H9 (cell line): Measurements from ENCODE around the gene STK26. TPM values are rescaled to one million over a fixed set of nuclear protein-coding genes. Genes with fewer than 3 reads are reported as not detected.

Source experiments
- DNase-seq: peaks from one replicate; pipeline ENCODE4 v3.0.0-alpha.2; 2017
- H2AFZ ChIP-seq: one replicate; pipeline ENCODE4 v1.6.1; 2013; ENCODE audit warnings: mild to moderate bottlenecking, low read length, control low read depth, moderate library complexity
- H2AK5ac ChIP-seq: 2 replicates; pipeline ENCODE4 v1.6.1; 2013; ENCODE audit warnings: low read length, control low read depth, mixed read lengths; ENCODE audit not compliant: insufficient read length
- H2BK120ac ChIP-seq: one replicate; pipeline ENCODE4 v1.6.1; 2013; ENCODE audit warnings: low read depth, mild to moderate bottlenecking, low read length, control low read depth, inconsistent platforms; ENCODE audit not compliant: poor library complexity, severe bottlenecking
- H2BK12ac ChIP-seq: 2 replicates; pipeline ENCODE4 v1.6.1; 2013; ENCODE audit warnings: low read length, control low read depth, mixed read lengths, low read depth; ENCODE audit not compliant: insufficient read length
- H2BK15ac ChIP-seq: 2 replicates; pipeline ENCODE4 v1.6.1; 2013; ENCODE audit warnings: low read depth, low read length, control low read depth
- H2BK20ac ChIP-seq: one replicate; pipeline ENCODE4 v1.6.1; 2013; ENCODE audit warnings: low read depth, mild to moderate bottlenecking, low read length, control low read depth, inconsistent platforms; ENCODE audit not compliant: poor library complexity, severe bottlenecking
- H2BK5ac ChIP-seq: 2 replicates; pipeline ENCODE4 v1.6.1; 2013; ENCODE audit warnings: low read length, control low read depth, mixed read lengths; ENCODE audit not compliant: insufficient read length
- H3K14ac ChIP-seq: 2 replicates; pipeline ENCODE4 v1.6.1; 2013; ENCODE audit warnings: low read length, control low read depth; ENCODE audit not compliant: insufficient read depth
- H3K18ac ChIP-seq: 2 replicates; pipeline ENCODE4 v1.6.1; 2013; ENCODE audit warnings: low read depth, mild to moderate bottlenecking, mixed read lengths, low read length, control low read depth; ENCODE audit not compliant: insufficient read length
- H3K23ac ChIP-seq: 2 replicates; pipeline ENCODE4 v1.6.1; 2013; ENCODE audit warnings: low read length, control low read depth, mixed read lengths, low read depth; ENCODE audit not compliant: insufficient read length
- H3K23me2 ChIP-seq: 2 replicates; pipeline ENCODE4 v1.6.1; 2013; ENCODE audit warnings: low read depth, mild to moderate bottlenecking, mixed read lengths, low read length, control low read depth; ENCODE audit not compliant: insufficient read length, poor library complexity, severe bottlenecking
- H3K27ac ChIP-seq: 2 replicates; pipeline ENCODE4 v1.5.1; 2013; ENCODE audit warnings: low read length, control low read depth, mixed read lengths, low read depth; ENCODE audit not compliant: insufficient read length
- H3K27me3 ChIP-seq: 2 replicates; pipeline ENCODE4 v1.6.1; 2013; ENCODE audit warnings: low read length, control low read depth, inconsistent platforms; ENCODE audit not compliant: insufficient read depth
- H3K4ac ChIP-seq: 2 replicates; pipeline ENCODE4 v1.6.1; 2013; ENCODE audit warnings: low read depth, mild to moderate bottlenecking, control low read depth, inconsistent platforms, low read length, moderate library complexity
- H3K4me1 ChIP-seq: 2 replicates; pipeline ENCODE4 v1.6.1; 2013; ENCODE audit warnings: low read length, control low read depth, inconsistent platforms; ENCODE audit not compliant: insufficient read depth
- H3K4me2 ChIP-seq: 2 replicates; pipeline ENCODE4 v1.6.1; 2013; ENCODE audit warnings: low read length, control low read depth, mixed read lengths; ENCODE audit not compliant: insufficient read length, insufficient read depth
- H3K56ac ChIP-seq: 2 replicates; pipeline ENCODE4 v1.6.1; 2013; ENCODE audit warnings: low read depth, mild to moderate bottlenecking, mixed read lengths, low read length, control low read depth; ENCODE audit not compliant: insufficient read length
- H3K79me1 ChIP-seq: 2 replicates; pipeline ENCODE4 v1.6.1; 2013; ENCODE audit warnings: low read depth, mild to moderate bottlenecking, moderate library complexity, low read length, control low read depth, inconsistent platforms; ENCODE audit not compliant: insufficient read depth, poor library complexity, severe bottlenecking
- H3K79me2 ChIP-seq: 2 replicates; pipeline ENCODE4 v1.6.1; 2013; ENCODE audit warnings: low read length, control low read depth, inconsistent platforms; ENCODE audit not compliant: insufficient read depth
- H3K9ac ChIP-seq: 2 replicates; pipeline ENCODE4 v1.6.1; 2013; ENCODE audit warnings: low read length, control low read depth, mixed read lengths; ENCODE audit not compliant: insufficient read length; ENCODE audit errors: extremely low read depth
- H3K9me3 ChIP-seq: one replicate; pipeline ENCODE4 v1.6.1; 2013; ENCODE audit warnings: low read depth, low read length, inconsistent platforms; ENCODE audit not compliant: control insufficient read depth
- H3T11ph ChIP-seq: one replicate; pipeline ENCODE4 v1.6.1; 2013; ENCODE audit warnings: mild to moderate bottlenecking, low read length, control low read depth, inconsistent platforms
- H4K20me1 ChIP-seq: one replicate; pipeline ENCODE4 v1.6.1; 2013; ENCODE audit not compliant: control insufficient read depth, insufficient read length, insufficient read depth
- H4K5ac ChIP-seq: 2 replicates; pipeline ENCODE4 v1.6.1; 2013; ENCODE audit warnings: low read depth, mild to moderate bottlenecking, mixed read lengths, low read length, control low read depth; ENCODE audit not compliant: insufficient read length
- H4K8ac ChIP-seq: replicated peaks from 2 replicates; pipeline ENCODE4 v1.6.1; 2013; ENCODE audit warnings: low read length, control low read depth, mixed read lengths, low read depth; ENCODE audit not compliant: insufficient read length
- H4K91ac ChIP-seq: 2 replicates; pipeline ENCODE4 v1.6.1; 2013; ENCODE audit warnings: low read depth, mild to moderate bottlenecking, moderate library complexity, mixed read lengths, low read length, control low read depth; ENCODE audit not compliant: insufficient read length
- H3K27ac Mint-ChIP-seq, 3 experiments: 2 replicates in 2 of 3; 3 replicates in 1 of 3; pipeline ENCODE4 v1.8.0; 2020 to 2021; ENCODE audit warnings: mixed read lengths in 3 of 3, mild to moderate bottlenecking in 1 of 3, moderate library complexity in 1 of 3
- H3K27me3 Mint-ChIP-seq: 2 replicates; pipeline ENCODE4 v1.8.0; 2021; ENCODE audit warnings: low read depth, mild to moderate bottlenecking, moderate library complexity, mixed read lengths
- H3K36me3 Mint-ChIP-seq, 3 experiments: 2 replicates in 2 of 3; 3 replicates in 1 of 3; pipeline ENCODE4 v1.8.0; 2020 to 2021; ENCODE audit warnings: low read depth in 3 of 3, mixed read lengths in 3 of 3; ENCODE audit not compliant: insufficient read depth in 1 of 3
- H3K4me1 Mint-ChIP-seq, 2 experiments: 2 replicates each; pipeline ENCODE4 v1.8.0; 2020; ENCODE audit warnings: mixed read lengths in 2 of 2
- H3K4me3 Mint-ChIP-seq, 2 experiments: 2 replicates in 1 of 2; 3 replicates in 1 of 2; pipeline ENCODE4 v1.8.0; 2020 to 2021; ENCODE audit warnings: mild to moderate bottlenecking in 2 of 2, mixed read lengths in 2 of 2, moderate library complexity in 1 of 2
- H3K9me3 Mint-ChIP-seq, 2 experiments: 2 replicates in 1 of 2; 3 replicates in 1 of 2; pipeline ENCODE4 v1.8.0; 2020; ENCODE audit warnings: mild to moderate bottlenecking in 2 of 2, mixed read lengths in 2 of 2, moderate library complexity in 1 of 2
- CTCF ChIP-seq: fragments of 200-600 bp; sonication (generic); conservative IDR thresholded peaks from 3 replicates; pipeline ENCODE4 v1.8.0; 2021; ENCODE audit warnings: antibody characterized with exemption, mild to moderate bottlenecking
- WGBS: extraction: QIAGEN DNeasy Blood & Tissue Kit; methylation state at CpG from one replicate; pipeline ENCODE4 v1.1.7; 2013; ENCODE audit warnings: missing lambda C conversion rate, low lambda C conversion rate, mixed read lengths; ENCODE audit not compliant: insufficient read length; ENCODE audit errors: extremely low coverage; 5-methylcytosine and 5-hydroxymethylcytosine counted together
- total RNA-seq: library from RNA; stranded (reverse); gene quantifications from 2 replicates; pipeline ENCODE4 v1.2.1, GENCODE V29; 2021

STK26 gene
- total RNA-seq, 1 experiment from 2014 or later, result 99.2 TPM

GRCh38 chrX:132040066-132040465 is 17.0 kb downstream of the STK26 start:
- Histone ChIP-seq H3K4ac (no peak overlapping the region), H4K91ac (no peak overlapping the region), H3T11ph (no peak overlapping the region), H4K20me1 (no peaks in the 10 kb centered on the region), H2BK120ac (no peak overlapping the region), H3K27me3 (no peaks in the 10 kb centered on the region), H3K79me2 (peaks cover 7% of the 10 kb centered on the region; the same call in 1 of the 2 replicates), H2BK15ac (no peak overlapping the region), H3K27ac (no peak overlapping the region), H3K4me1 (peaks cover 12% of the 10 kb centered on the region; the same call in 1 of the 2 replicates), H3K23ac (no peak overlapping the region), H4K5ac (no peak overlapping the region), H2AK5ac (no peak overlapping the region), H3K4me2 (no peak overlapping the region), H2BK5ac (no peak overlapping the region), H3K18ac (no peak overlapping the region), H3K23me2 (no peaks in the 10 kb centered on the region), H3K79me1 (no peaks in the 10 kb centered on the region), H2AFZ (no peak overlapping the region), H3K14ac (no peak overlapping the region), H4K8ac (no peak overlapping the region), H3K9me3 (no peaks in the 10 kb centered on the region), H3K9ac (no peak overlapping the region), H2BK12ac (no peak overlapping the region), H2BK20ac (no peak overlapping the region), H3K56ac (no peak overlapping the region)
- no CpG with 5 or more reads among the region's 2 CpGs for WGBS
- TF ChIP-seq CTCF, result no peak
- Mint-ChIP-seq H3K27me3 (no peaks in the 10 kb centered on the region), H3K4me3 (no peak overlapping the region; a peak in 1 of 5 replicates), H3K36me3 (no peaks in the 10 kb centered on the region; a peak in 1 of 7 replicates), H3K4me1 (peaks cover 74 to 90% of the 10 kb centered on the region in 2 experiments), H3K9me3 (no peaks in the 10 kb centered on the region), H3K27ac (peak overlapping the region in 1 of 3 experiments; percentile 70; a peak in 2 of 7 replicates)
- no peak for DNase-seq
